ENCODE data around the gene BCKDHA.

BCKDHA gene

DNA sequence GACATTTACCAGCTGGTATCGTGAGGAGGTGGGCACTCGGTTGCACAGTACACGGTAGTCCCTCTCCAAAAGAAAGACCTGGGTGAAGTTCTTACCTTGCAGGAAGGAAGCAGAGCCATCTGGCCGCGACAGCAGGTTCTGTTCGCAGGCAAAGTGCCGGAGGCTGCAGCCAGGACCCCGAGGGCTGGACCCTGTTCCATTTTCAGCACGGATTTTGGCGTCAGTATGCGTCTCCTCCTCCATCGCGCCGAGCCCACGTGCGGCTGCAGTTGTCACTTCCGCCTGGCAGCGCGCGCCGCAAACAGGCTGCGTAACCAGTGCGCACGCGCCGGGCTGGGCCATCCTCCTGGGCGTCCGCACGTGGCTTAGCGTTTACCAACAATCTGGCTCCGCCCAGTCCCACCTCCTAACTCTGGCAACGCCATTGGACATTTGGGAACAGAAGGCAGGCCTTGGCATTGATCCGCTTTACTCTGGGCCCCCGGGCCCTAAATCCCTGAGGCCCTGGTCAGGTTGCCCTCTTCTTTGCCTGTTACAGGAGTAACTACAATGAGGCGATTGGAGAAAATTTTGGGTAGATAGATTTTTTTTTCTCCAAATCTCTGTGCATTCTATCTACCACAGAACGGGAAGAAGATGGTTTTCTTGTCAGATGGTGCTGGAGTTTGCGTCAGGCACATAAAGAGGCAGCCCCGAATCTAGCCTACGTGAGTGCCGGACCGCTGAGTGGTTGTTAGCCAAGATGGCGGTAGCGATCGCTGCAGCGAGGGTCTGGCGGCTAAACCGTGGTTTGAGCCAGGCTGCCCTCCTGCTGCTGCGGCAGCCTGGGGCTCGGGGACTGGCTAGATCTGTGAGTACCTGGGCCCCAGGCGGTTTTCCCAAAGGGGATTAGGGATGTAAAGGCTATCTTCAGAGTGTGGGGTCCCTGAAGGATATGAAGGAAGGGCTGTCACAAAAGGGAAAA is at the start of gene BCKDHA, which contains the start of gene EXOSC5:
TSS of gene BCKDHA (plus strand) at position 733 of the 964 bp plus-strand sequence. CDS start at position 743, 10 bp downstream.
TSS of gene EXOSC5 (minus strand) at position 274 of the 964 bp plus-strand sequence. CDS start at position 243, 31 bp downstream.
- peak; percentile 99 for DNase-seq (ENCODE audit: low spot score)

DNA sequence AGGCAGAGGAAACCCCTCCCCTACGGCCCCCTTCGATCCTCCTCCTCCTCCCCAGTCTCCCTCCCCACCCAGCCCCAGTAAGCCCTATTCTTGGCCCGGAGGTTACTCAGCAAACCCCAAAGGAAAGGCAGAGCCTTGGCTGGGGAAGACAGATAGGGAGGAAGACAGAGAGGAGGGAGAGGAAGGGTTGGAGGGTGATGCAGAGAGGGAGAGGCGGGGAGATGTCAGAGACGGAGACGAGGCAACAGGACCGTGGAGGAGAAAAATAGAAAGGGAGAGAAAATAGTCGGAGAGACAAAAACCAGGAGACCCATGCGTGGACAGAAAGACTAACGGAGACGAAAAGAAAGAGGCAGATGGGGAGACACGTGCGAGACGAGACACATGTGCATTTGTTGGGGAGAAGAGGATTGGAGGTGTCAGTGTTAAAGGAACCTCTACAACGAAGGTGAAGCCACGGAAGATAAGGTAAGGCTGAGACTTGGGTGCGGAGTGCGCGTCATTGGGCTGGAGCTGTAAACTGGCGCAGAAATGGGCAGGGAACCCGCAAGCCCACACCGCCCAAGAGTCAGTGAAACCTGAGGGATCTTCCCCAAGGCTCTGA is 46.8 kb upstream of the BCKDHA start:
- DNase-seq (ENCODE audit: low spot score): no peak

DNA sequence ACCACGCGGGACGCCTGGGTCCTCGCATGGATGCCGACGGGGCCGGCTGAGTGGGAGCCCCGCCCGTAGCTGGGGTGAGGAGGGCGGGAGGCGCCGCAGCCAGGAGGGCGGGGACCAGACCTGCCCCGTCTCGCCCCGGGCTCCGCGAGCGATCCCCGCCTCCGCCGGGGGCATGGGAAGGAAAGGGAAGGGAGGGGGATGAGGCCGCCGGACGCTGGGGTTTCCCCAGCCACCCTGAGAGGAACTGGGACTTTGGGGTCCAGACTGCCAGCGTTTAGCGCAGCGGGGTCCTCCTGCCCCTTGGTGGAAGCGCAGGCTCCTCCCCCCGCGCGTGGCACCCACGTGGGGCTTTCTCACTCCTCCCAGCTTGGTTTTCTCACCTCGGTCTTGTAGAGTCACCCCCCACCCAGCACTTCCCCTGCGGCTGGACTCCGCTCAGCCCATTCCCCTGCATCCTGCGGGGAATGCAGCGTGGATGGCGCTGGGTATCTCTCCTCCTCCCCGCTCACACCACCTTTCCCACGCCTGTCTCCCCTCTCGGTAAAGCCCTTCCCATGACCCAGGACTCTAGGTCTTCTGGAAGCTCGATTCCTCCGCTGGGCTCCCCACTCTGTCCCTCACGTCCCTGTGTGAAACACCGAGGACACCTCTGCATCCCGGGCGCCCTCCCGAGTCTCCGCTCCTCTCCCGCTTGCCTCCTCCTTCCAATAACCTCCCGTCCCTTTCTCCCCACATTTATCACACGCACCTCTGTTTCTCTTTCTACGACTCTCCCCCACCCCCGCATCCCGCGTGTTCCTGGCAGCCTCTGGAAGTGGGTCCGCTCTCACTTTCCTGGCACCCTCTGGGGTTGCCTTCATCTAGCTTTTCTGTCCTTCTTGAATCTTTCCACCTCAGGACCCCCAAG is 46.0 kb upstream of the BCKDHA start:
- DNase-seq (ENCODE audit: low spot score): peak; percentile 79

- no peak for DNase-seq (ENCODE audit: low spot score)
Observed at GRCh38 chr19:41352279-41352608, 45.4 kb upstream of the BCKDHA start.

GRCh38 chr19:41352609-41353465 is 44.8 kb upstream of the BCKDHA start:
- peak; percentile 78 for DNase-seq (ENCODE audit: low spot score)

DNA sequence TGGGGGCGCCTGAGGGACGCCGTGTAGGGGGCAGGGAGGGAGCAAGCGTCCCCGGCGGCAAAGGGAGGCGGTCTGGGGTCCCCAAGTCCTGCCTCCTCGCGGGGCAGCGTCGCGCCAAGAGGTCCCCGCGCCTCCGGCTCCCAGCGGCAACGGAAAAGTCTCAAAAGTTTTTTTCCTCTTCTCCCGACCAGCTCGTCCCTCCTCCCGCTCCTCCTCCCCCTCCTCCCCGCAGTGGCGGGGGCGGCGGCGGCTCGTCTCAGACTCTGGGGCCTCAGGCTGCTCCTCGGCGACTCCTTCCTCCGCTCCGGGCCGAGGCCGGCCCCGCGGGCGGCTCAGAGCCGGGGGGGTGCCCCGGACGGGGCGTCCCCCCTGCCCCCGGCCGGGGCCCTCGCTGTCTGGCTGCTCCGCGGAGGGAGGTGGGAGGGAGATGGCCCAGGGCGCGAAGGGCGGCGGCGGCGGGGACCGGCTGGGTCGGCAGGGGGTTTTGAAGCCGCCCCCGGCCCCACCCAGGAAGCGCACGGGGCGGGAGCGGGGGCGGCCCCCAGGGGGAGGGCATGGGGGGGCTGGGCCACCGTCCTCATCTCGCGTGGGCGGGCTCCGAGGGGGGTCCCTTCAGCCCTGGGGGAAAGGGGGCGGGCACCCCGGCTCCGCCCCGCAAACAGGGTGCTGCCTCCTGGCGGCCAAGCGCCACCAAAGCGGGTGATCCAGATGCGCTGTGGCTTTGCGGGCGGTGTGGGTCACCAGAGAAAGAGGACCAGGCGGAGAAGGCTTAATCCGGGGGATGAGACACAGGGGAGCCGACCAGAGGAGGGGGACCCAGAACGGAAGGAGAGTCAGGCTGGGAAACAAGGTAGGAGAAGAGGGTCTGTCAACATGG is 43.9 kb upstream of the BCKDHA start, which contains the start of gene TGFB1:
TSS of gene TGFB1 (minus strand) at position 457 of the 877 bp plus-strand sequence. CDS start 878 bp downstream, outside the sequence.
- DNase-seq (ENCODE audit: low spot score): peak; percentile 93

- DNase-seq (ENCODE audit: low spot score): no peak
Observed at GRCh38 chr19:41354343-41354953, 43.2 kb upstream of the BCKDHA start.

- DNase-seq (ENCODE audit: low spot score): no peak
Observed at GRCh38 chr19:41355035-41355434, 42.6 kb upstream of the BCKDHA start.

DNA sequence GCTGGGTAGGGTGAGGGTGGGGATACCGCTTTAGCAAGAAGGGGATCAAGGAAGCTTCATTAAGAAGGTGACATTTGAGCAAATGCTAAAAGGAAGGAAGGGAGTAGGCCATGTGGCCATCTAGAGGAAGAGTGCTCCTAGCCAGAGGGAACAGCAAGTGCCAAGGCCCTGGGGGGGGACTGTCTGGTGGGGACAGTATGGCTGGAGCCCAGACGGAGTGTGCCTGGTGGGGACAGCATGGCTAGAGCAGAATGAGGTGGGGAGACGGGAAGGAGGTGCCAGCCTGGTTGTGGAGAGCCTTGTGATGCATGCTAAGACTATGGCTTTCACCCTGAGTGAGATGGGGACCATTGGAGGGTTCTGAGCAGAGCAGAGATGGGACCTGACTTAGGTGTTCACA is 41.8 kb upstream of the BCKDHA start:
- no peak for DNase-seq (ENCODE audit: low spot score)

GRCh38 chr19:41356984-41357739 is 40.5 kb upstream of the BCKDHA start:
- DNase-seq (ENCODE audit: low spot score): peak; percentile 25

DNA sequence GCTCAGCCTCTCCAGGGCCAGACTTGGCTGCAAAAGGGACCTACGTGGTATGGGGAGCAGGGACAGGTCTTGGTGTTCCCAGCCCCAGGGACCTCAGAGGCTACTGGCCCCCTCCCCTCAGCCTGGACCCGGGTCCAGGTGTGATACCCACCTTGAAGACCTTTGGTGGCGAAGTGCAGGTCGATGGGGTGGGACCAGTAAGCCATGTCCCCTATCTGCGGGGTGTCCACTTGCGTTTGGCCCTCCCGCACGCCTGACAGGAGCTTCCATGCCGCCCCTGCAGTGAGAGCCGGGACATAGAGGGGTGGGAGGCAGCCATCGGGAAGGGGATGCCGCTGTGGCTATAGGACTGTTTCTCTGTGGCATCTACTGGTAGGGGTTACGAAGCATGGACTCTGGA is 39.9 kb upstream of the BCKDHA start:
- no peak for DNase-seq (ENCODE audit: low spot score)

GRCh38 chr19:41359741-41360140 is 37.9 kb upstream of the BCKDHA start:
- no peak for DNase-seq (ENCODE audit: low spot score)

GRCh38 chr19:41362143-41362847 is 35.3 kb upstream of the BCKDHA start:
- no peak for DNase-seq (ENCODE audit: low spot score)

DNA sequence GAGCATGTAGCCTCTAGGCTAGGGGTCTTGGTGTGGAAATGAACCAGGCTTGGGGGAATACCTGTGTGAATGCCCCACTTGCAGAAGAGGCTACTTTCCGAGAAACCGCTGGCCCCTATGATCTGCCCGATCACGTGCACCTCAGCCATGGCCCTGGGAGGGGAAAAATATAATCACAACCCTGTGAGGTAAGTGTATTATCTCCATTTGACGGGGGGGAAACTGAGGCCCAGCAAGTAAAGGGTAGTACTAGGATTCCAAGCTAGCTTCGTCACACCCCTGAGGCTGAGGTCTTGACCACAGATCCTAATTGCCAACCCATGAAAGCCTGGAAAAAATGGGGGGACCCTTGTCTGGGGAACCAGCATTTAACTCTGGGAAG is 34.3 kb upstream of the BCKDHA start:
- DNase-seq (ENCODE audit: low spot score): no peak

DNA sequence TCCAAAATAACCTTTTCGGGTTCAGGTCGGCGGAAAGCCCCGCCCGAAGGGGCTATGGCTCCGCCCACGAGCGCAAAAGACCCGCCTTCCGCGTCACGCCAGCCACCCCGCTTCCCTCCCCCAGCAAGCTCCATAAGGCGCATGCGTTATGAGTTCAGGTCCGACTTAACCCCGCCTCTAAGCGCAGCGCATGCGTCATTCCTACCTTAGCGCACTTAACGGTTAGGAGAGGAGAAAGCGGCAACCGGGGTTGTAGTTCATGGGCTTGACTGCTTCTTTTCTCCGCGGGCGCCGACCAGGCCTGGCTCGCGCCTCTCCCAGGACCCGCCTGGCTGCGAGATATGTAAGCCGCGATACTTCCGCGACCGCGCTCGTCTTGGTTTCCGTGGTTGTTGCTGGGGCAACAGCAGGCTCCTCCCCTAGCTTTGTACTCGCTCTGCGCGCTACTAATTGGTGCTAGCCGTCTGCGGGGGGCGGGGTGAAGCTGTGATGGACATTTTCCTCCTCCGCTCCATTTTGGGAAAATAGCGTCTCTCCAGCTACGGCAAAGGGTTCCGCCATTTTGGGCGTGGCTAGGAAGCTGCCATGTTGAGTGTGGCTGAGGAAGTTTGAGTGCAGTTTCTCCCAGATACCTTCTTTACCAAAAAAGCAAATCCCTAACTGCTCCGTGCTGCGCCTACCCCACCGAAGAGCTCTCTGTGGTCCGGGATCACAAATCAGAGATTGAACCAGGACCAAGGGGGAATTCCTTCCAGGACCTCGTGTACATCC is 33.7 kb upstream of the BCKDHA start, which contains the start of gene B9D2:
TSS of gene B9D2 (minus strand) at position 397 of the 771 bp plus-strand sequence. CDS start 630 bp downstream, outside the sequence.
- peak; percentile 98 for DNase-seq (ENCODE audit: low spot score)

GRCh38 chr19:41364524-41365391 is 32.9 kb upstream of the BCKDHA start:
- DNase-seq (ENCODE audit: low spot score): no peak
